Naive thymus-derived CD4-positive, alpha-beta T cell (primary cell): ENCODE measurements around the gene TERC. TPM values are rescaled to one million over a fixed set of nuclear protein-coding genes. Genes with fewer than 3 reads are reported as not detected.
A peak's percentile ranks its signal among the peaks of the same experiment; 100 is the strongest.

Experiments used
- ATAC-seq: fragments of 150-1000 bp; cut with Tn5 transposase; 2 replicates; pipeline ENCODE4 v1.10.0; 2021; ENCODE audit warnings: mild to moderate bottlenecking, moderate library complexity
- CTCF ChIA-PET: fragments of 350-600 bp; sonication (Branson Sonifier 250); formaldehyde crosslinking; loops from one replicate; lab custom pipeline; 2021; ENCODE audit warnings: antibody characterized with exemption; lab: Charles Lee
- POLR2A ChIA-PET: fragments of 350-600 bp; sonication (Branson Sonifier 250); formaldehyde crosslinking; loops from one replicate; lab custom pipeline; 2021; ENCODE audit warnings: antibody characterized with exemption, inconsistent platforms; lab: Charles Lee
- DNase-seq, 9 donors: peaks; one replicate each; pipeline versions ENCODE4 v3.0.0 to v3.0.0-alpha.2; 2020 to 2022; ENCODE audit warnings: mixed read lengths in 1 of 9
- H3K27ac ChIP-seq: one replicate; pipeline ENCODE4 v1.7.0; 2013; ENCODE audit warnings: mild to moderate bottlenecking, low read depth, low read length, moderate library complexity
- H3K27me3 ChIP-seq, 2 donors: one replicate each; pipeline ENCODE4 v1.7.0; 2013; ENCODE audit warnings: low read length in 2 of 2, mild to moderate bottlenecking in 2 of 2, moderate library complexity in 2 of 2; ENCODE audit not compliant: control insufficient read depth in 2 of 2, insufficient read depth in 2 of 2
- H3K36me3 ChIP-seq, 3 experiments: 1 replicate in 2 of 3; 2 replicates in 1 of 3; pipeline ENCODE4 v1.7.0; 2013; ENCODE audit warnings: low read length in 3 of 3, mild to moderate bottlenecking in 3 of 3, moderate library complexity in 1 of 3; ENCODE audit not compliant: insufficient read depth in 3 of 3, control insufficient read depth in 2 of 3
- H3K4me1 ChIP-seq, 2 donors: one replicate each; pipeline ENCODE4 v1.7.0; 2013; ENCODE audit warnings: low read length in 2 of 2, mild to moderate bottlenecking in 2 of 2, moderate library complexity in 1 of 2; ENCODE audit not compliant: control insufficient read depth in 2 of 2, insufficient read depth in 2 of 2
- H3K4me3 ChIP-seq: 2 replicates; pipeline ENCODE4 v1.7.0; 2013; ENCODE audit warnings: mild to moderate bottlenecking, low read length
- H3K9me3 ChIP-seq, 3 experiments: 1 replicate in 2 of 3; 2 replicates in 1 of 3; pipeline ENCODE4 v1.7.0; 2013; ENCODE audit warnings: low read length in 3 of 3; ENCODE audit not compliant: control insufficient read depth in 2 of 3
- H3K27ac Mint-ChIP-seq, 9 donors: one replicate each; pipeline ENCODE4 v1.8.0; 2020 to 2022; ENCODE audit warnings: mixed read lengths in 9 of 9, mild to moderate bottlenecking in 8 of 9, moderate library complexity in 5 of 9, inconsistent platforms in 2 of 9
- H3K27me3 Mint-ChIP-seq, 5 donors: one replicate each; pipeline ENCODE4 v1.8.0; 2021 to 2022; ENCODE audit warnings: mixed read lengths in 5 of 5, mild to moderate bottlenecking in 1 of 5
- H3K36me3 Mint-ChIP-seq, 5 donors: one replicate each; pipeline ENCODE4 v1.8.0; 2020 to 2022; ENCODE audit warnings: mixed read lengths in 5 of 5, mild to moderate bottlenecking in 3 of 5, inconsistent platforms in 1 of 5
- H3K4me1 Mint-ChIP-seq, 7 donors: one replicate each; pipeline ENCODE4 v1.8.0; 2020 to 2022; ENCODE audit warnings: mixed read lengths in 7 of 7, mild to moderate bottlenecking in 3 of 7, inconsistent platforms in 1 of 7
- H3K4me3 Mint-ChIP-seq, 10 donors: one replicate each; pipeline ENCODE4 v1.8.0; 2020 to 2022; ENCODE audit warnings: mild to moderate bottlenecking in 10 of 10, mixed read lengths in 10 of 10, moderate library complexity in 6 of 10, inconsistent platforms in 2 of 10
- H3K9me3 Mint-ChIP-seq, 11 donors: one replicate each; pipeline ENCODE4 v1.8.0; 2020 to 2022; ENCODE audit warnings: mixed read lengths in 11 of 11, mild to moderate bottlenecking in 4 of 11, inconsistent platforms in 1 of 11, moderate library complexity in 1 of 11
- intact Hi-C, 2 donors: fragments of 100-400 bp; cut with micrococcal nuclease; formaldehyde crosslinking; loops; one replicate each; pipeline ENCODE4 v1.15.1; 2023
- polyA plus RNA-seq, 2 donors: library from polyadenylated mRNA; unstranded; fragments of 300-500 nt; fragmentation: Illumina TruSeq; gene quantifications; one replicate each; pipeline ENCODE4 v1.2.3, GENCODE V29; 2021
- total RNA-seq, 6 experiments: library from RNA in 5 of 6; stranded (reverse) in 5 of 6; gene quantifications; 1 replicate in 5 of 6; 2 replicates in 1 of 6; pipeline ENCODE4 v1.2.3 and lab custom pipeline; 2021 to 2026

Gene TERC
- total and polyA plus RNA-seq, 7 experiments from 2014 or later, result 1.1 to 19.4 (median 5.8) TPM; not detected in 1

GRCh38 chr3:169751875-169752274 lies 13.0 kb downstream of the TERC start:
- H3K4me3 Mint-ChIP-seq, result no peak overlapping the region
- ChIA-PET POLR2A (no interaction called here), CTCF (no interaction called here)
- H3K36me3 Mint-ChIP-seq, result no peaks in the 10 kb centered on the region
- peaks cover 17 to 36% (median 29%) of the 10 kb centered on the region in 5 donors for H3K27me3 Mint-ChIP-seq
- ATAC-seq (no peak), DNase-seq (no peak)
- Histone ChIP-seq H3K9me3 (no peaks in the 10 kb centered on the region), H3K27ac (no peak overlapping the region), H3K36me3 (no peaks in the 10 kb centered on the region), H3K4me3 (no peak overlapping the region), H3K4me1 (no peaks in the 10 kb centered on the region), H3K27me3 (no peaks in the 10 kb centered on the region)
- intact Hi-C loops, result no loop called here
- no peak overlapping the region for H3K27ac Mint-ChIP-seq
- H3K9me3 Mint-ChIP-seq, result peaks cover 0 to 3% (median 0%) of the 10 kb centered on the region in 11 donors
- peaks cover 5 to 13% (median 6%) of the 10 kb centered on the region in 7 donors for H3K4me1 Mint-ChIP-seq

- Histone ChIP-seq H3K4me3 (no peak overlapping the region), H3K9me3 (no peaks in the 10 kb centered on the region), H3K27ac (no peak overlapping the region), H3K36me3 (no peaks in the 10 kb centered on the region), H3K4me1 (no peaks in the 10 kb centered on the region), H3K27me3 (no peaks in the 10 kb centered on the region)
- H3K36me3 Mint-ChIP-seq, result no peaks in the 10 kb centered on the region
- H3K9me3 Mint-ChIP-seq, result no peaks in the 10 kb centered on the region
- DNase-seq, result no peak
- peaks cover 23 to 43% (median 38%) of the 10 kb centered on the region in 5 donors for H3K27me3 Mint-ChIP-seq
- ATAC-seq, result no peak
- no peak overlapping the region for H3K27ac Mint-ChIP-seq
- intact Hi-C loops, result no loop called here
- no peak overlapping the region for H3K4me3 Mint-ChIP-seq
- ChIA-PET POLR2A (no interaction called here), CTCF (no interaction called here)
- peaks cover 0 to 13% (median 5%) of the 10 kb centered on the region in 7 donors for H3K4me1 Mint-ChIP-seq
Measured at GRCh38 chr3:169750665-169751064, 14.2 kb downstream of the TERC start.

GRCh38 chr3:169748670-169749069 lies 16.2 kb downstream of the TERC start:
- Histone ChIP-seq H3K9me3 (no peaks in the 10 kb centered on the region), H3K36me3 (no peaks in the 10 kb centered on the region), H3K27me3 (no peaks in the 10 kb centered on the region), H3K4me1 (no peaks in the 10 kb centered on the region), H3K4me3 (no peak overlapping the region), H3K27ac (no peak overlapping the region)
- CTCF ChIA-PET, result no interaction called here
- no peaks in the 10 kb centered on the region for H3K9me3 Mint-ChIP-seq
- H3K27ac Mint-ChIP-seq, result peak overlapping the region in 1 of 9 donors; percentile 2
- H3K27me3 Mint-ChIP-seq, result peaks cover 23 to 41% (median 38%) of the 10 kb centered on the region in 5 donors
- peaks cover 0 to 13% (median 5%) of the 10 kb centered on the region in 7 donors for H3K4me1 Mint-ChIP-seq
- DNase-seq (no peak), ATAC-seq (peak; percentile 26)
- intact Hi-C loops, result loop anchor here in 1 of 2 donors (10.0 kb wide), 1 partner anchor 1704 kb away; no protein-coding TSS in a partner anchor
- no peaks in the 10 kb centered on the region for H3K36me3 Mint-ChIP-seq
- no peak overlapping the region for H3K4me3 Mint-ChIP-seq
- POLR2A ChIA-PET, result no interaction called here

GRCh38 chr3:169746924-169747323 lies 17.9 kb downstream of the TERC start:
- no peak overlapping the region for H3K27ac Mint-ChIP-seq
- DNase-seq, result no peak
- CTCF ChIA-PET, result no interaction called here
- H3K36me3 Mint-ChIP-seq, result no peaks in the 10 kb centered on the region
- H3K4me3 ChIP-seq, result no peak overlapping the region
- H3K36me3 ChIP-seq, result no peaks in the 10 kb centered on the region
- H3K4me1 Mint-ChIP-seq, result peaks cover 0 to 13% (median 5%) of the 10 kb centered on the region in 7 donors
- no peaks in the 10 kb centered on the region for H3K4me1 ChIP-seq
- ATAC-seq, result no peak
- H3K9me3 Mint-ChIP-seq, result no peaks in the 10 kb centered on the region
- H3K9me3 ChIP-seq, result no peaks in the 10 kb centered on the region
- intact Hi-C loops, result loop anchor here in 1 of 2 donors (10.0 kb wide), 1 partner anchor 1702 kb away; no protein-coding TSS in a partner anchor
- POLR2A ChIA-PET, result no interaction called here
- H3K4me3 Mint-ChIP-seq, result no peak overlapping the region
- no peak overlapping the region for H3K27ac ChIP-seq
- H3K27me3 ChIP-seq, result no peaks in the 10 kb centered on the region
- H3K27me3 Mint-ChIP-seq, result peaks cover 23 to 40% (median 29%) of the 10 kb centered on the region in 5 donors

GRCh38 chr3:169744366-169745054 lies 20.4 kb downstream of the TERC start:
- H3K9me3 Mint-ChIP-seq, result peaks cover 0 to 1% (median 0%) of the 10 kb centered on the region in 11 donors
- H3K4me3 Mint-ChIP-seq, result no peak overlapping the region
- Histone ChIP-seq H3K4me3 (no peak overlapping the region), H3K36me3 (no peaks in the 10 kb centered on the region), H3K27ac (no peak overlapping the region), H3K9me3 (no peaks in the 10 kb centered on the region), H3K27me3 (no peaks in the 10 kb centered on the region), H3K4me1 (no peaks in the 10 kb centered on the region)
- CTCF ChIA-PET, result interaction anchor here (0.5 kb wide), 1 partner anchor 683 kb away, joined by 3 read pairs; no protein-coding TSS in a partner anchor
- intact Hi-C loops, result loop anchor here (5.0 to 10.0 kb wide), 2 partner anchors 877 to 1700 kb away; no protein-coding TSS in a partner anchor
- peaks cover 23 to 36% (median 27%) of the 10 kb centered on the region in 5 donors for H3K27me3 Mint-ChIP-seq
- H3K27ac Mint-ChIP-seq, result no peak overlapping the region
- POLR2A ChIA-PET, result no interaction called here
- no peak for DNase-seq
- ATAC-seq, result no peak
- peaks cover 0 to 11% (median 5%) of the 10 kb centered on the region in 7 donors for H3K4me1 Mint-ChIP-seq
- H3K36me3 Mint-ChIP-seq, result no peaks in the 10 kb centered on the region

- Mint-ChIP-seq H3K27me3 (peaks cover 0 to 24% (median 4%) of the 10 kb centered on the region in 5 donors), H3K4me3 (no peak overlapping the region), H3K27ac (no peak overlapping the region), H3K36me3 (peaks cover 0 to 15% (median 0%) of the 10 kb centered on the region in 5 donors), H3K9me3 (peaks cover 3 to 35% (median 13%) of the 10 kb centered on the region in 11 donors), H3K4me1 (no peaks in the 10 kb centered on the region)
- H3K9me3 ChIP-seq, result no peaks in the 10 kb centered on the region
- CTCF ChIA-PET, result no interaction called here
- H3K36me3 ChIP-seq, result no peaks in the 10 kb centered on the region
- H3K27me3 ChIP-seq, result no peaks in the 10 kb centered on the region
- no peak for DNase-seq
- no peak for ATAC-seq
- H3K27ac ChIP-seq, result no peak overlapping the region
- no peaks in the 10 kb centered on the region for H3K4me1 ChIP-seq
- intact Hi-C loops, result no loop called here
- no peak overlapping the region for H3K4me3 ChIP-seq
- POLR2A ChIA-PET, result interaction anchor here (1.0 kb wide), 1 partner anchor 31 kb away, joined by 4 read pairs; the partner anchor contains the start of gene ACTRT3
Measured at GRCh38 chr3:169739067-169739466, 25.8 kb downstream of the TERC start.
